Body of pancreas (tissue), 4 donors: Measurements from ENCODE around the gene ZC3H13.

Experiments used
- POLR2A ChIP-seq, 3 donors: fragments of 450-650 bp; IDR thresholded peaks; one replicate each; pipeline ENCODE4 v1.6.1; 2016; ENCODE audit warnings: antibody characterized with exemption in 3 of 3, mild to moderate bottlenecking in 2 of 3
- TF ChIP-seq, protein P1 (sequence below), 7 experiments: fragments of 450-650 bp in 4 of 7; fragments of 200-600 bp in 3 of 7; sonication (generic) in 3 of 7; IDR thresholded peaks; one replicate each; pipeline ENCODE4 v1.5.1; 2016 to 2019; ENCODE audit warnings: antibody characterized with exemption in 7 of 7

DNA sequence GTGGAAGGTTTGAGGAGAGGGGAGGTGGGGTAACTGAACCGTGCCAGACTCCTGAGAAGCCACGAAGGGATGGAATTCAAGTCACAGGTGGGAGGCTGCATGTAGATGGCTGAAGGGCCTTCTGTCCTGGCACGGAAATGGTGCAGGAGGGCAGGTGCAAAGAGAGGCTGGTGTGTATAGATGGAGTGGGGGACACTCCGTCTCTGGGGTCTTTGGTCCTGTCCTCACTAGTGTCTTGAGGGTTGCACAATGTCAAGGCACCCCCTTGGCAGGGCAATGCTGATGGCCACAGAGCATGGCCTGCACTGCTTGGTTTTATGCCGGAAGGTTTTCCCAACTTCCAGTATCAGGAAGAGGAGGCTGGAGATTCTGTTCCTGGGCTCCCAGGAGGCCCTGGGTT, 118.3 kb downstream of the ZC3H13 start:
- TF ChIP-seq, protein P1, sequence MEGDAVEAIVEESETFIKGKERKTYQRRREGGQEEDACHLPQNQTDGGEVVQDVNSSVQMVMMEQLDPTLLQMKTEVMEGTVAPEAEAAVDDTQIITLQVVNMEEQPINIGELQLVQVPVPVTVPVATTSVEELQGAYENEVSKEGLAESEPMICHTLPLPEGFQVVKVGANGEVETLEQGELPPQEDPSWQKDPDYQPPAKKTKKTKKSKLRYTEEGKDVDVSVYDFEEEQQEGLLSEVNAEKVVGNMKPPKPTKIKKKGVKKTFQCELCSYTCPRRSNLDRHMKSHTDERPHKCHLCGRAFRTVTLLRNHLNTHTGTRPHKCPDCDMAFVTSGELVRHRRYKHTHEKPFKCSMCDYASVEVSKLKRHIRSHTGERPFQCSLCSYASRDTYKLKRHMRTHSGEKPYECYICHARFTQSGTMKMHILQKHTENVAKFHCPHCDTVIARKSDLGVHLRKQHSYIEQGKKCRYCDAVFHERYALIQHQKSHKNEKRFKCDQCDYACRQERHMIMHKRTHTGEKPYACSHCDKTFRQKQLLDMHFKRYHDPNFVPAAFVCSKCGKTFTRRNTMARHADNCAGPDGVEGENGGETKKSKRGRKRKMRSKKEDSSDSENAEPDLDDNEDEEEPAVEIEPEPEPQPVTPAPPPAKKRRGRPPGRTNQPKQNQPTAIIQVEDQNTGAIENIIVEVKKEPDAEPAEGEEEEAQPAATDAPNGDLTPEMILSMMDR (IDR thresholded peaks at IDR 0.05), result no peak
- TF ChIP-seq POLR2A (IDR thresholded peaks at IDR 0.05), result no peak
